Prostate gland (tissue), 2 donors: ENCODE data around the gene TMEM272.

Experiments
- POLR2A ChIP-seq: fragments of 450-650 bp; IDR thresholded peaks from one replicate; pipeline ENCODE4 v1.6.1; 2016; ENCODE audit warnings: antibody characterized with exemption, mild to moderate bottlenecking
- TF ChIP-seq, protein P1 (sequence below), 4 experiments: fragments of 200-600 bp in 2 of 4; fragments of 450-650 bp in 2 of 4; sonication (generic) in 2 of 4; IDR thresholded peaks; 1 replicate in 3 of 4; 2 replicates in 1 of 4; pipeline ENCODE4 v1.5.1; 2016 to 2019; ENCODE audit warnings: antibody characterized with exemption in 4 of 4, mild to moderate bottlenecking in 2 of 4, moderate library complexity in 2 of 4

DNA sequence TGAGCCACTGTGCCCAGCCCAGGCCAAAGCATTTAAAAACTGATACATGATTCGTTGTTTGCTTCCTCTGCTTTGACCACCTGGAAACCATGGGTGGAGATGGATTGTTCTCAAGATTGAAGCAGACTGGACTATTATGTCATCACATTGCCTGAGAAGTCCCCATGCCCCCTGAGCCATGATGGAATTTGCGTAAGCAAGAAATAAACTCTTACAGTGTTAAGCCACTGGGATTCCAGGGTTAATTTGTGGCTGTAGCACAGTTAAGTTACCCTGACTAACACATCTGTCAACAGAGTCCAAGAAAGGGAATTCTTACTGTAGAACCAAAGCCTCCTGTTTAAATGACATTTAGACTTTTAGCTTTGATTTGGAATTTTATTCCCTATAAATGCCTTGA lies 21.6 kb downstream of the TMEM272 start:
- TF ChIP-seq POLR2A = no peak
- TF ChIP-seq, protein P1, sequence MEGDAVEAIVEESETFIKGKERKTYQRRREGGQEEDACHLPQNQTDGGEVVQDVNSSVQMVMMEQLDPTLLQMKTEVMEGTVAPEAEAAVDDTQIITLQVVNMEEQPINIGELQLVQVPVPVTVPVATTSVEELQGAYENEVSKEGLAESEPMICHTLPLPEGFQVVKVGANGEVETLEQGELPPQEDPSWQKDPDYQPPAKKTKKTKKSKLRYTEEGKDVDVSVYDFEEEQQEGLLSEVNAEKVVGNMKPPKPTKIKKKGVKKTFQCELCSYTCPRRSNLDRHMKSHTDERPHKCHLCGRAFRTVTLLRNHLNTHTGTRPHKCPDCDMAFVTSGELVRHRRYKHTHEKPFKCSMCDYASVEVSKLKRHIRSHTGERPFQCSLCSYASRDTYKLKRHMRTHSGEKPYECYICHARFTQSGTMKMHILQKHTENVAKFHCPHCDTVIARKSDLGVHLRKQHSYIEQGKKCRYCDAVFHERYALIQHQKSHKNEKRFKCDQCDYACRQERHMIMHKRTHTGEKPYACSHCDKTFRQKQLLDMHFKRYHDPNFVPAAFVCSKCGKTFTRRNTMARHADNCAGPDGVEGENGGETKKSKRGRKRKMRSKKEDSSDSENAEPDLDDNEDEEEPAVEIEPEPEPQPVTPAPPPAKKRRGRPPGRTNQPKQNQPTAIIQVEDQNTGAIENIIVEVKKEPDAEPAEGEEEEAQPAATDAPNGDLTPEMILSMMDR (IDR thresholded peaks at IDR 0.05) = no peak
